GM18951 (cell line): ENCODE data around the gene KNDC1.

ENCODE experiments used
- POLR2A ChIP-seq: IDR thresholded peaks from 4 replicates; pipeline ENCODE4 v1.6.1; 2011; ENCODE audit warnings: mild to moderate bottlenecking; ENCODE audit not compliant: insufficient read length, insufficient read depth; ENCODE audit errors: extremely low read depth
- in situ Hi-C: fragments of 300-500 bp; cut with MboI; formaldehyde crosslinking; loops from one replicate; pipeline ENCODE4 v1.12.0; 2022; ENCODE audit warnings: low sequenced_read_pairs, mixed read lengths, inconsistent platforms; ENCODE audit not compliant: unreplicated experiment

Gene KNDC1

GRCh38 chr10:133185916-133186315 lies 25.9 kb downstream of the KNDC1 start:
- in situ Hi-C loops: no loop called here
- no peak for TF ChIP-seq POLR2A

- in situ Hi-C loops: no loop called here
- no peak for TF ChIP-seq POLR2A
These were observed 26.5 kb downstream of the KNDC1 start for GRCh38 chr10:133186416-133187090.

- no peak for TF ChIP-seq POLR2A
- in situ Hi-C loops: no loop called here
These were observed 27.3 kb downstream of the KNDC1 start for GRCh38 chr10:133187091-133187905.

GRCh38 chr10:133187906-133188681 lies 28.1 kb downstream of the KNDC1 start:
- no peak for TF ChIP-seq POLR2A
- in situ Hi-C loops: no loop called here

GRCh38 chr10:133189256-133189655 lies 29.2 kb downstream of the KNDC1 start:
- in situ Hi-C loops: no loop called here
- TF ChIP-seq POLR2A: no peak

GRCh38 chr10:133189726-133190125 lies 29.7 kb downstream of the KNDC1 start:
- in situ Hi-C loops: no loop called here

GRCh38 chr10:133190225-133190624 lies 30.2 kb downstream of the KNDC1 start:
- no peak for TF ChIP-seq POLR2A
- in situ Hi-C loops: no loop called here

More at GRCh38 chr10:133189726-133190125, 29.7 kb downstream of the KNDC1 start:
- no peak for TF ChIP-seq POLR2A

GRCh38 chr10:133191651-133192050 lies 31.6 kb downstream of the KNDC1 start:
- TF ChIP-seq POLR2A: no peak
- in situ Hi-C loops: no loop called here

- TF ChIP-seq POLR2A: no peak
- in situ Hi-C loops: no loop called here
These were observed 34.1 kb downstream of the KNDC1 start for GRCh38 chr10:133194151-133194550.

GRCh38 chr10:133195096-133195495 lies 35.1 kb downstream of the KNDC1 start:
- in situ Hi-C loops: no loop called here
- no peak for TF ChIP-seq POLR2A

- in situ Hi-C loops: no loop called here
These were observed 35.6 kb downstream of the KNDC1 start for GRCh38 chr10:133195611-133196010.

GRCh38 chr10:133196221-133196915 lies 36.3 kb downstream of the KNDC1 start:
- TF ChIP-seq POLR2A: no peak
- in situ Hi-C loops: no loop called here

More at GRCh38 chr10:133195611-133196010, 35.6 kb downstream of the KNDC1 start:
- no peak for TF ChIP-seq POLR2A
